Fibroblast of the aortic adventitia (primary cell): ENCODE data around the gene RTN4. TPM values are rescaled to one million over a fixed set of nuclear protein-coding genes. Genes with fewer than 3 reads are reported as not detected.

ENCODE experiments used
- DNase-seq: peaks from one replicate; pipeline ENCODE4 v3.0.0-alpha.2; 2010; ENCODE audit warnings: low read depth
- H3K4me3 ChIP-seq: 2 replicates; pipeline ENCODE4 v1.5.1; 2011; ENCODE audit warnings: low read depth, mild to moderate bottlenecking, control low read depth, low read length, moderate library complexity
- CTCF ChIP-seq: IDR thresholded peaks from 2 replicates; pipeline ENCODE4 v1.5.1; 2011; ENCODE audit warnings: mild to moderate bottlenecking, low read length, control low read depth, inconsistent platforms; ENCODE audit not compliant: insufficient read depth
- small RNA-seq: library from RNA; depleted of rRNA; stranded (forward); fragments of <200 nt; gene quantifications from one replicate; pipeline ENCODE3, GENCODE V24; 2012
- total RNA-seq: library from RNA; depleted of rRNA; stranded (reverse); fragments of >200 nt; gene quantifications from 2 replicates; pipeline ENCODE4 v1.2.3, GENCODE V29; 2012; ENCODE audit warnings: low replicate concordance

The RTN4 gene
- total RNA-seq, 1 donor = 357 TPM

DNA sequence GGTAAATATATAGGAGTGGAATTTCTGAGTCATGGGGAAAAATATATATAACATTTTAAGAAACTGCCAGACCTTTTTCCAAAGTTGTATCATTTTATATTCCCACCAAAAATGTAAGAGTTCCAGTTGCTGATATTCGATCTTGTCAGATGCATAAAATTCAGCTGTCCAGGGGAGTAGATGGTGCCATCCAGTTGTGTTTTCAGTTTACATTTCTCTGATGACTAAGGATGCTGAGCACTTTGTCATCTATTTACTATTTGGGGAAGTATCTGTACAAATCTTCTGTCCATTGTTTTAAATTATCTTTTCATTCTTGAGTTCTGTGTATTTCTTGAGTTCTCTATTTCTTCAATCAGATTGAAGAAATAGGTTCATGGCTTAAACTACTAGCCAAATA is 126.1 kb downstream of the RTN4 start:
- no peak for TF ChIP-seq CTCF
- no peak overlapping the region for H3K4me3 ChIP-seq
- no peak for DNase-seq

Small RNA genes lying within 50 kb of the gene (small RNA-seq; reads per million reads assigned to genes)
- not detected for gene RNU6-433P

Other genes with a start within 250 kb of the RTN4 start
- gene CLHC1, start 181.8 kb upstream of the RTN4 start, total RNA-seq = 14.3 and 36.5 TPM in 2 replicates
- gene RPS27A, start 182.2 kb upstream of the RTN4 start, total RNA-seq = 1,779 and 1,984 TPM in 2 replicates
- 37.5 and 66.2 TPM in 2 replicates for gene MTIF2, start 218.8 kb upstream of the RTN4 start, total RNA-seq